ENCODE data around the gene FOCAD. TPM values are rescaled to one million over a fixed set of nuclear protein-coding genes. Genes with fewer than 3 reads are reported as not detected.
A peak's percentile ranks its signal among the peaks of the same experiment; 100 is the strongest.

Gene FOCAD, protein sequence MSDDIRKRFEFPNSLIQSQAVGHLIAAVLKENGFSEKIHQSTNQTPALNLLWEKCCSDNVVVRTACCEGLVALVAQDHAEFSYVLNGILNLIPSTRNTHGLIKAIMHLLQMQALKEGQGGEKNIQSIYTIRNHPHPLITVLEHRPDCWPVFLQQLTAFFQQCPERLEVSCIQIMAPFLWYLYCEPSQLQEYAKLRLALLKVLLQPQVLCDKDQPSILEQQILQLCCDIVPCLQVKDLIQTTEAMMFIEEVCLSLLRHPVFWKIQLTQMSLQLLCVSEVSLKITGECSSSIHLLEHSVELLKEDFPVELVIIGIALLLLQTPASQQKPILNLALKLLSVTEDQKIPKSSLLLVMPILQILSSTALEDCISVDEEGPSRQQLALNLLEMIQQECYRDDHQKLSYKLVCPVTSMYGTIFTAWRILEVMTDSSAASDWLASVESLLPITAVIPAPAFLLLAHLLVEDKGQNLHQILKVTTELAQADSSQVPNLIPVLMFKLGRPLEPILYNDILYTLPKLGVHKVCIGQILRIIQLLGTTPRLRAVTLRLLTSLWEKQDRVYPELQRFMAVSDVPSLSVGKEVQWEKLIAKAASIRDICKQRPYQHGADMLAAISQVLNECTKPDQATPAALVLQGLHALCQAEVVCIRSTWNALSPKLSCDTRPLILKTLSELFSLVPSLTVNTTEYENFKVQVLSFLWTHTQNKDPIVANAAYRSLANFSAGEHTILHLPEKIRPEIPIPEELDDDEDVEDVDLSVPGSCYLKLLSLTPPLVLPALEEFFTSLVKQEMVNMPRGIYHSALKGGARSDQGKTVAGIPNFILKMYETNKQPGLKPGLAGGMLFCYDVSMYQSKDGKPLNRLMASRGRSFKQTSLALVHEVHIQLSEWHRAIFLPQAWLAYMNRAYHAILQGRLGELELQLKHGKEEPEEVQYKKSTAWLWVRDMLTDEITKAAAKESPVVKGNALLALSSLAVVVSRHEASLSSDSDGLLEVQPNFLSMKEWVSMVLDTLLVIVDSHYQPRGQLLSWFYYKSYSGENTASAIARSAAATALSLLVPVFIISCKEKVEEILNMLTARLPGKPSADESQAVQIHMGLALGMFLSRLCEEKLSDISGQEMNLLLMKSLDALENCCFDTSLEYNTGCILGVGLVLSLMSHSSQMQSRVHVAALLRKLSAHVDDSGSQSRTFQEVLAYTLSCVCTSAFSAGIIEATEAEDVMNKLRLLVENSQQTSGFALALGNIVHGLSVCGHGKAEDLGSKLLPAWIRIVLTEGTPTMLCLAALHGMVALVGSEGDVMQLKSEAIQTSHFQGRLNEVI (N-terminal part only)
- 10 to 100 TPM; 23.1 to 59.7 (median 43.2) TPM for total RNA-seq

DNA sequence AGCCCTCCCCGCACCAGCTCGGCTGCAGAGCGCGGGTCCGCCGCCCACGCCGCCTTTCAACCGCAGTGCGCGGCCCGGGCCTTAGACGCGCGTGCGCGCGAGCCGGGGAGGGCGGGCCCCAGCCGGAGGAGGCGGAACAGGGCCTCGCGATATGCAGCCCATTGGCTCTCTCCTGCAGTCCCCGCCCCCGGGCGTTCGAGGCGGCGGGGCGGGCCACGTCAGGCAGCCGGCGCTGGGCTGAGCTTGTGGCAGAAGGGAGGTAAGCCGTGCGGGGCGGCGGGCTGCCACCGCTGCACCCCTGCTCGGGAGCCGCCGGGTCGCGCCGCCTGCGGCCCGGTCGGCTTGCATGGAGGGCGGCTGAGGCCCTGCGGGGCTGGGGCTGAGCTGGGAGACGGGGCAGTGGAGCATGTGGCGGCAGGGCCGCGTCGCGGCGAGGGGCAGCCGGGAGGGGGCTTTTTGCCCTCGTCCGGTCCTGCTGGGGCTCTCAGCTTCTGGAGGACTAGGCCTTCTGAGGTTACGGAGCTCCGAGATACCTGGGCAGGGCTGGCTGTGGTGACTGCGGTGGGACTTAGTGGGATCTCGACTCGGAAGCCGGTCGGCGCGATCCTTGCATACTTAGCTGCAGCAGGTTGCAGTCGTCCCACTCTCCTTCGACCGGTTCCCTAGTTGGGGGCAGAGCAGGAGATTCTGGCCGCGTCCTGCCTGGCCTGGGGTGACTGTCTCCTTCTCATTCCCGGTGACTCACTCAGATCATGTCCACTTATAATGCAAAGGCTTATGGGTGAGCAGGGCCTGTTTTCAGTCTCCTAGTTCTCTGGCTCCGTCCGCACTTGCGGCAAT lies at the start of gene FOCAD:
Gene FOCAD, plus strand, starts transcription at position 225 of the 840 bp plus-strand sequence. CDS start 31,095 bp downstream, outside the sequence.
- 0 to 19% (median 4%) methylated on average over 1 to 14 of the region's 78 CpGs; no CpG with 5 or more reads in 5 of the 10 experiments for WGBS, 10 experiments

DNA sequence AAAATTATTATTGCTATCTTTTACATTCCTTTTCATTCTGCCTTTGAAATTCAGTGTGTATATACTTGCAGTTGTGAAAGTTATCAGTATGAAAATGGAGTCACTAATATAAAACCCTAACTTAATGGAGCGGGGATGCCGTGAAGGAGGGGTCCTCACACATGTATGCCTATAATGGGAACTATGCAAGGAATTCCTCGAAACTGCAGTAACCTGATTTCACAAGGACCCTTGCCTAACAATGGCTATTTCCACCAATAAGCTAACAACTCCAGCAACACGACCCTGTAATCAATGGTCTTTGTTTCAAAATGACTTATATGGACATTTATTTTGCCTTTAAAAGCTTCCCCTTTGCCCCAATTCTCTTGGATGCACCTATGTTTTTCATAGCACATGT lies 49.2 kb upstream of the FOCAD start:
- H3K27ac ChIP-seq: no peak overlapping the region
- H3K4me3 ChIP-seq: no peak overlapping the region
- WGBS, 10 experiments: 37 to 100% (median 68%) methylated on average over 1 to 4 of the region's 4 CpGs; no CpG with 5 or more reads in 1 of the 10 experiments
- ATAC-seq (replicated peaks in 6 of 8): no peak
- H3K4me1 ChIP-seq (replicated peaks in 1 of 2): peaks cover 0 to 10% of the 10 kb centered on the region in 2 donors
- in situ Hi-C loops (cut with MboI; ENCODE audit: low pct_unique_long_range_greater_than_20kb in 2 of 9, low sequenced_read_pairs in 9 of 9, unreplicated experiment in 9 of 9): loop anchor here in 4 of 9 experiments (25.0 kb wide), 3 partner anchors 302 to 698 kb away; no protein-coding TSS in a partner anchor

More for the DNA sequence above, at the start of gene FOCAD:
- Histone ChIP-seq H3K4me1 (replicated peaks in 1 of 2) (peaks cover 10 to 17% of the 10 kb centered on the region in 2 donors), H3K27ac (peak within 1 kb of the TSS; percentile 91 to 95), H3K4me3 (peak within 1 kb of the TSS; percentile 59 to 83 (median 74))
- peak; percentile 95 to 99 (median 96) for ATAC-seq (replicated peaks in 6 of 8)
- in situ Hi-C loops (cut with MboI; ENCODE audit: low pct_unique_long_range_greater_than_20kb in 2 of 9, low sequenced_read_pairs in 9 of 9, unreplicated experiment in 9 of 9): no loop called here

DNA sequence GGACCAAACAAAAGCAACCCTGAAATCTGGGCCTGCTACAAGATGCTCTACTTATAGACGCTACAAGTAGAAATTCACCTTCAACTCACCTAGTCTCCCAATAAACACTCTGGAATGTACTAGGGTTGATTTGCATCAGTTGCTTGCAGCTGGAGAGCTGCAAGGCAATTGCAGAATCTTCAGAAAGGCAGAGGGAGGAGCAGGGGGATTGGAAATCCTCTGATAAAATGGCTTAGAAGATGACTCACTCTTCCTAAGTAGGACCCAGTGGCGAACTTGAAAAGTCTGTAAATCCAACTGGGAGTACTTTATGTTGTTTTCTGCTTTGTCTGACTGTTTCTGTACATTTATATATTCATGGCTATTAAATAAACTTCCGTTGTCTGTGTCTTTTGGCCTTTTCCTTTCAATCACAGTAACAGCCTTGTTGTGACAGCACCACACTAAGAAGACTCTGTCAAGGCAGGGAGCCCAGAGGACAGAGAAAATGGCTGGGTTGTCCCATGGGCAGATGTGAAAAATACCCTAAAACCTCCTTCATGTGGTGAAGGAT lies 47.1 kb upstream of the FOCAD start:
- ATAC-seq (replicated peaks in 6 of 8): peak; percentile 22 to 91 (median 57)
- 43 to 67% (median 58%) methylated on average over 1 to 3 of the region's 3 CpGs; no CpG with 5 or more reads in 2 of the 10 experiments for WGBS, 10 experiments
- Histone ChIP-seq H3K27ac (no peak overlapping the region), H3K4me3 (no peak overlapping the region), H3K4me1 (replicated peaks in 1 of 2) (peaks cover 0 to 5% of the 10 kb centered on the region in 2 donors)
- in situ Hi-C loops (cut with MboI; ENCODE audit: low pct_unique_long_range_greater_than_20kb in 2 of 9, low sequenced_read_pairs in 9 of 9, unreplicated experiment in 9 of 9): loop anchor here in 4 of 9 experiments (25.0 kb wide), 3 partner anchors 300 to 700 kb away; no protein-coding TSS in a partner anchor

DNA sequence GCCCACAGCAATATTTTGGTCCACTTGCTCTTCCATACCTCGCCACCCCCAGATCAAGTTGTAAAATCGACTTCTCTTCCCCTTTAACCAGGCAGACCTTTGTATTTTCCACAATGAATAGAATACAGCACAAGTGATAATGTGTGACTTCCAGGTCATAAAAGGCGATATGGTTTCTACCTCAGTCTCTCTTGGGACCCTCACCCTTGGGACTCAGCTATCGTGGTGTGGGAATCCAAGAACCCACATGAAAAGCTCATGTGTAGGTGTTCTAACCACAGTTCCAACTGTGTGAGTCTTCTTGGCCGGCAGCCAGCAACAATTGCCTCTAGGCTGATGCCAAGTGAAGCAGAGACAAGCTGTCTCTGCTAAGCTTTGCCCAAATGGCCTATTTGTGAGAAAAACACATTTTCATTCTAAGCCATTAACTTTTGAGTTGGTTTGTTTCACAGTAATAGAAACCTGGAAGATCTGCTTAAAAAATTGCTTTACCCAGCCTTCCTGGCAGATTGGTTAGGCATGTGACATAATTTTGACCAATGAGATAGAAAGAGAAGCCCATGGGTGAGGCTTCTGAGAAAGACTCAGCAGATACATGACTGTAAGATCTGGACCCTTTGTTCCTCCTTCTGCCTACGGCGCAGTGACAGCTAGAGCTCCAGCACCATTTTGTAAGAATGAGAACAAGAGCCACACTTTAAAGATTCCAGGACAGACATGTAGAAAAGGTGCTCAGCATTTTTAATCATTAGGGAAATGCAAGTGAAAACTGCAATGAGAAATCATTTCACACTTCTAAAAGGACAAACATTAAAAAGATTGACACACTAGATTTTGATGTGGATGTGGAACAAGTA lies 43.5 kb upstream of the FOCAD start:
- in situ Hi-C loops (cut with MboI; ENCODE audit: low pct_unique_long_range_greater_than_20kb in 2 of 9, low sequenced_read_pairs in 9 of 9, unreplicated experiment in 9 of 9): loop anchor here in 4 of 9 experiments (25.0 kb wide), 3 partner anchors 297 to 703 kb away; no protein-coding TSS in a partner anchor
- H3K27ac ChIP-seq: no peak overlapping the region
- no peak overlapping the region for H3K4me3 ChIP-seq
- ATAC-seq (replicated peaks in 6 of 8): peak in 2 of 8 experiments; percentile 22 to 26
- 64 to 100% (median 86%) methylated on average over 1 to 6 of the region's 7 CpGs; no CpG with 5 or more reads in 1 of the 10 experiments for WGBS, 10 experiments
- H3K4me1 ChIP-seq (replicated peaks in 1 of 2): peaks cover 0 to 5% of the 10 kb centered on the region in 2 donors

DNA sequence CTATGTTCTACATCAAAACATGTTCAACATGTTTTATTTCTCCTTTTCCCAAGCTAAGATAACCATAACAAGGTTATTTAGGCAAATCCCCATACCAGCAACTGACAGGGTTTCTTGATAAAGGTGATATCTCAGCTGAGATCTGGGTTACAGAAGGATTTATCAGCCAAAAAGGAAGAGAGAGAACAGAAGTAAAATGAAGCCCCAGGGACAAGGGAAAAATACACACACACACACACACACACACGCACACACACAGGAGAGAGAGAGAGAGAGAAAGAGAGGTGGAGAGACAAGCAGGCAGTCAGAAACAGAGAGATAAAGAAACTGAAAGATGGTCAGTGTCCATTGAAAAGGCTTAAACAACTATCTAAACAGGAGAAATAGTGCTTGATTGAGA lies 42.0 kb upstream of the FOCAD start:
- Histone ChIP-seq H3K4me1 (replicated peaks in 1 of 2) (peaks cover 0 to 2% of the 10 kb centered on the region in 2 donors), H3K27ac (no peak overlapping the region), H3K4me3 (no peak overlapping the region)
- in situ Hi-C loops (cut with MboI; ENCODE audit: low pct_unique_long_range_greater_than_20kb in 2 of 9, low sequenced_read_pairs in 9 of 9, unreplicated experiment in 9 of 9): loop anchor here in 4 of 9 experiments (25.0 kb wide), 3 partner anchors 295 to 705 kb away; no protein-coding TSS in a partner anchor
- WGBS, 10 experiments: 0 to 100% (median 50%) methylated on average over 1 of the region's 1 CpG; no CpG with 5 or more reads in 4 of the 10 experiments
- no peak for ATAC-seq (replicated peaks in 6 of 8)

DNA sequence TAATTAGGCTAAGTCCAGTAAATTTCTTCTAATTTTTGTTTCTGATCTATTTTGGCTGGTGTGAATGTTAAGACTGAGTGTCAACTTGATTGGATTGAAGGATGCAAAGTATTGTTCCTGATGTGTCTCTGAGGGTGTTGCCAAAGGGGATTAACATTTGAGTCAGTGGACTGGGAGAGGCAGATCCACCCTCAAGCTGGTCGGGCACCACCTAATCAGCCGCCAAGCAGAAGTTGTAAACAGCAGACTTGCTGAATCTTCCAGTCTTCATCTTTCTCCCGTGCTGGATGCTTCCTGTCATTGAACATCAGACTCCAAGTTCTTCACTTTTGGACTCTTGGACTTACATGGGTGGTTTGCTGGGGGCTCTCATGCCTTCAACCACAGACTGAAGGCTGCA lies 40.4 kb upstream of the FOCAD start:
- 0 to 100% (median 94%) methylated on average over 1 to 3 of the region's 3 CpGs; no CpG with 5 or more reads in 7 of the 10 experiments for WGBS, 10 experiments
- in situ Hi-C loops (cut with MboI; ENCODE audit: low pct_unique_long_range_greater_than_20kb in 2 of 9, low sequenced_read_pairs in 9 of 9, unreplicated experiment in 9 of 9): loop anchor here in 4 of 9 experiments (25.0 kb wide), 3 partner anchors 294 to 706 kb away; no protein-coding TSS in a partner anchor

DNA sequence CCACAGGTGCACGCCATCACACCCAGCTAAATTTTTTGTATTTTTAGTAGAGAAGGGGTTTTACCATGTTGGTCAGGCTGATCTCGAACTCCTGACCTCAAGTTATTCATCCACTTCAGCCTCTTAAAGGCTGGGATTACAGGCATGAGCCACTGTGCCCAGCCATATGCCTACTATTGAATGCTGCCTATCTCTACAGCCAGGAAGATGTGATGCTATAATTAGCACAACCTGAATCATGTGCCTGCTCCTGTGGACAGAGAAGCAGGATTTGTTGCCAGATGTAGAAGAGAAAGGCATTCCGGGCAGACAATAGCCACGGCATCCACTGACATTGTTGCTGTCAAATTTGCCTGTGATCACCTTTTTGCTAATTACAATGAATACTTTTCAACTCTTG lies 37.4 kb upstream of the FOCAD start:
- H3K27ac ChIP-seq: no peak overlapping the region
- no peaks in the 10 kb centered on the region for H3K4me1 ChIP-seq (replicated peaks in 1 of 2)
- peak in 3 of 8 experiments; percentile 35 to 62 (median 60) for ATAC-seq (replicated peaks in 6 of 8)
- H3K4me3 ChIP-seq: no peak overlapping the region
- in situ Hi-C loops (cut with MboI; ENCODE audit: low pct_unique_long_range_greater_than_20kb in 2 of 9, low sequenced_read_pairs in 9 of 9, unreplicated experiment in 9 of 9): loop anchor here in 4 of 9 experiments (25.0 kb wide), 3 partner anchors 291 to 709 kb away; no protein-coding TSS in a partner anchor
- WGBS, 10 experiments: 50 to 100% (median 86%) methylated on average over 1 to 4 of the region's 4 CpGs; no CpG with 5 or more reads in 2 of the 10 experiments

More for the DNA sequence above, 40.4 kb upstream of the FOCAD start:
- Histone ChIP-seq H3K4me3 (no peak overlapping the region), H3K27ac (no peak overlapping the region), H3K4me1 (replicated peaks in 1 of 2) (no peaks in the 10 kb centered on the region)
- peak in 3 of 8 experiments; percentile 55 to 81 (median 70) for ATAC-seq (replicated peaks in 6 of 8)

DNA sequence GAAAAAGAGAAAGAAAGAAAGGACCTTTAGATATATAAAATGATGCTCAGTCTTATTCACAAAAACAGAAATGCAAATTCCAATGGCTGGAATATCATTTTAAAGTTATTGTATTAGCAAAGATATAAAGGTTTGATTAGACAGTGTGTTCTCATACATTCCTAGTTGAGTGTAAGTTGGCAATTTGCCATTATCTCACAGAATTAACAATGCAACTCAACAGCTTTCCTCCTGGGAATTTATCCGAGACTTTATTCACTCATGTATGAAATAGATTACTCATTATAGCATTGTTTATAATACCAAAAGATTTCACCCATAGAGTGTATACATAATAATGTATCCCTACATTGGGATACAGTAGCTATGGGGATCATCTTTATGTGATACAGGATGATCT lies 34.7 kb upstream of the FOCAD start:
- Histone ChIP-seq H3K4me1 (replicated peaks in 1 of 2) (no peaks in the 10 kb centered on the region), H3K4me3 (no peak overlapping the region), H3K27ac (no peak overlapping the region)
- ATAC-seq (replicated peaks in 6 of 8): no peak
- in situ Hi-C loops (cut with MboI; ENCODE audit: low pct_unique_long_range_greater_than_20kb in 2 of 9, low sequenced_read_pairs in 9 of 9, unreplicated experiment in 9 of 9): loop anchor here in 4 of 9 experiments (25.0 kb wide), 3 partner anchors 288 to 712 kb away; no protein-coding TSS in a partner anchor
- WGBS, 10 experiments: 50 to 100% (median 78%) methylated on average over 1 of the region's 1 CpG

DNA sequence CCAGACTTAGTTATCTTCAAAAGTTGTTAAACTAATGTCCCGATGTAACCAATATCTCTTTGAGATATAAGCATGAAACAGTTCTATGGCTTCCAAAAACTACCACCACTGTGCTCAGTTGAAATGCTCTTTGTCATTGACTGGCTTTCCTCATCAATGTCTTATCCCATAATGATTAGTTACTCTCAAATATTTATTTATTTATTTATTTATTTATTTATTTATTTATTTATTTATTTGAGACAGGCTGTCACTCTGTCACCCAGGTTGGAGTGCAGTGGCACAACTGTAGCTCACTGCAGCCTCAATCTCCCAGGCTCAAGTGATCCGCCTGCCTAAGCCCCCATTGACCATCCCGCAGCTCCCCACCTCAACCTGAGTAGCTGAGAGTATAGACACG lies 33.7 kb upstream of the FOCAD start:
- in situ Hi-C loops (cut with MboI; ENCODE audit: low pct_unique_long_range_greater_than_20kb in 2 of 9, low sequenced_read_pairs in 9 of 9, unreplicated experiment in 9 of 9): no loop called here
- WGBS, 10 experiments: 80 to 100% (median 100%) methylated on average over 1 to 4 of the region's 4 CpGs
- no peak overlapping the region for H3K4me3 ChIP-seq

DNA sequence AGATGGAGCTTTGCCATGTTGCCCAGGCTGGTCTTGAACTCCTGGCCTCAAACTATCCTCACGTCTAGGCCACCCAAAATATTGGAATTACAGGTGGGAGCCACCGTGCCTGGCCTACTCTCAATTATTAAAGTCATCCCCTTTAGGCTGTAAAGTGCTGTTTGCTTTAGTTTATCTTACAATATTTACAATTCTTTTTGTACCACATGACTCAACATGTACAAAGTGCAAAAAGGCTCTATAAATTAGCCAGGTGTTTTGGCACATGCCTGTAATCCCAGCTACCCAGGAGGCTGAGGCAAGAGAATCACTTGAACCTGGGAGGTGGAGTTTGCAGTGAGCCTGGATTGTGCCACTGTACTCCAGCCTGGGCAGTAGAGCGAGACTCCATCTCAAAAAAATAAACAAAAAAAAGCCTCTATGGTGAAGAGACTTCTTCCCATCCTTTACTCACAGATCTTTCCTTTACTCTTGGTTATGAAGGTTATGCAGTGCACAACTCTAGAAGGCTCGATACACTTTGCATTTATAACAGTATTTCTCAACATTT lies 33.2 kb upstream of the FOCAD start:
- WGBS, 10 experiments: 67 to 100% (median 83%) methylated on average over 1 to 2 of the region's 4 CpGs; no CpG with 5 or more reads in 3 of the 10 experiments
- in situ Hi-C loops (cut with MboI; ENCODE audit: low pct_unique_long_range_greater_than_20kb in 2 of 9, low sequenced_read_pairs in 9 of 9, unreplicated experiment in 9 of 9): no loop called here

More for the DNA sequence above, 33.7 kb upstream of the FOCAD start:
- ATAC-seq (replicated peaks in 6 of 8): no peak
- H3K27ac ChIP-seq: no peak overlapping the region
- H3K4me1 ChIP-seq (replicated peaks in 1 of 2): no peaks in the 10 kb centered on the region

More for the DNA sequence above, 33.2 kb upstream of the FOCAD start:
- no peak for ATAC-seq (replicated peaks in 6 of 8)
- H3K4me1 ChIP-seq (replicated peaks in 1 of 2): no peaks in the 10 kb centered on the region
- no peak overlapping the region for H3K27ac ChIP-seq
- no peak overlapping the region for H3K4me3 ChIP-seq

Measured in motor neuron (in vitro differentiated cells).